ENCODE measurements around the gene KREMEN2.

KREMEN2 gene

DNA sequence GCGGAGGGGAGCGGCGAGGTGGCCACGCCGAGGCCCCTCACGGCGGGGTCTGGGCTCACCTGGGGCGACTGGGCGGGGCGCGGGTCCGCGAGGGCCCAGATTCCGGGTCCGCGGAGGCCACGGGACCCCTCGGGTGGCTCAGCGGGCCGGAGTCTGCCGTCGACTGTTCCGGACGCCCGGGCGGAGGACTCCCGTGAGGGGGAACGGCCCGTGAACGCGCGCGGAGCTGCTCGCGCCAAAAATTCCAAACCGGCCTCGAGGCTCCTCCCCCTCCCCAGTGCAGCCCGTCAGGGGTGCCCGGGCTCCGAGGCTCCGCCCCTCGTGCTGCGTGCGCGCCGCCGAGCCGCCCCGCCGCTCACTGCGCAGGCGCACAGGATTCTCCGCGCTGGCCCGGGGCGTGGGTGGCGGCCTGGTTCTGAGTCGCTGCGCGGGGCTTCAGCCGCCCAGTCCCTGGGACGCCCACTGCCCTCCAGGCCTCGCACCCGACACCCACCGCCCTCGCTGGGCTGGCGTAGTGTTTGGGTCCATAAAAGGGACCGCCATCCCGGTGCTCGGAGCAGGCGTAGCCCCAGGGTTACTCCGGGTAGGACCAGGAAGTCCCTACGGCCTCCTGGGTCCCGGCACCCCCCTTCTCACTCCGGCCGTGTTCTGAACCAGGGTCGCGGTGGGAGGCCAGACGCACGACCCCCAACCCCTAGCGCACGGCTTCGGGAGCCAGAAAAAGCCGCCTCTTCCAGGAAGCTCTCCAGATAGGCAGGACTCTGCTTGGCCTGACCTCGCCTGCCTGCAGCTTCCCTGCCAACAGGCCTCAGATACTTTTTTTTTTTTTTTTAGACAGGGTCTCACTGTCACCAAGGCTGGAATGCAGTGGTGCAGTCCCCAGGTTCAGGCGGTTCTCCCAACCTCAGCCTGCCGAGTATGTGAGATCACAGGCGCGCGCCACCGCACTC lies 16.4 kb downstream of the KREMEN2 start, which contains the start of gene PKMYT1:
TSS of gene PKMYT1 (minus strand) at position 220 of the 950 bp plus-strand sequence. CDS start 789 bp downstream, outside the sequence.
- peak; percentile 93 for DNase-seq

DNA sequence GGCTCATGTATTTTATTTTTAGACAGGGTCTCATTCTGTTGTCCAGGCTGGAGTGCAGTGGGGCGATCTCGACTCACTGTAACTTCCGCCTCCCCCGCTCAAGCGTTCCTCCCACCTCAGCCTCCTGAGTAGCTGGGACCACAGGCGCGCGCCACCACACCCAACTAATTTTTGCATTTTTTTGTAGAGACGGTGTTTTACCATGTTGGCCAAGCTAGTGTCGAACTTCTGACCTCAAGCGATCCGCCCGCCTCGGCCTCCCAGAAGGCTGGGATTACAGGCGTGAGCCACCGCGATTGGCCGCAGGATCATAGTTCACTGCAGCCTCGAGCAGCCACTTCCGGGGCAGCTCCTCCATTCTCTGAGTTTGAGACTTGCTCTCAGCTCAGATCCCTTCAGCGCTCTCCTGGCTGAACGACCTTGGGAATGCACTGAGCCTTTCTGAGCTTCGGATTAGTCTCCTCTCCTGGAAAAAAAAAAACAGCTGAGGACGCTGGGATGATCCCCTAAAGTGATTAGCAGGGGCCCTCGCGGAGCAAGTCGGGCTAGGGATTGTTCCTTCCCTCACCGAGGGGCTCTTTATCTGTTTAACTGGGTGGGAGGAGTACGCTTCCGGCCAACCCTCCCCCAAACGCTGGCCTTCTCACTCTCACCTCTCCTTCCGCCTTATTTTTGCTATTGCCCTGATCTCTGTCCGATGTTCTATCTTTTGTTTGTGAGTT lies 17.3 kb downstream of the KREMEN2 start:
- no peak for DNase-seq

DNA sequence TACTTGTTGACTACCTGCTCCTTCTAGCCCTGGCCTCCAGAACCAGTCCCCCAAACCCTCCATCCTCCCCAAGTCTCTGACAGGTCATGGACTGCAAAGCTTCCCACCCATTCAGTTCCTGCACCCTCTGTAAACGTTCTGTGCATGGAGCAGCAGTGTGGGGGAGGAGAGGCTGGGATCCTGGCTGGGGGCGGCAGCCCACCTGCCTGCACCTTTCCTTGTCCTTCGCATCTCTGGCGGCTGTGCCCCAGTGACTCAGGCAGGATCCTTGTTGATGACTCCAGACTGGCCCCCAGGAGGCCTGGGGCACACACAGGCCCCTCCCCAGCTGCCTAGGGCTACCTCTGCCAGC lies 17.8 kb downstream of the KREMEN2 start:
- DNase-seq = no peak

DNA sequence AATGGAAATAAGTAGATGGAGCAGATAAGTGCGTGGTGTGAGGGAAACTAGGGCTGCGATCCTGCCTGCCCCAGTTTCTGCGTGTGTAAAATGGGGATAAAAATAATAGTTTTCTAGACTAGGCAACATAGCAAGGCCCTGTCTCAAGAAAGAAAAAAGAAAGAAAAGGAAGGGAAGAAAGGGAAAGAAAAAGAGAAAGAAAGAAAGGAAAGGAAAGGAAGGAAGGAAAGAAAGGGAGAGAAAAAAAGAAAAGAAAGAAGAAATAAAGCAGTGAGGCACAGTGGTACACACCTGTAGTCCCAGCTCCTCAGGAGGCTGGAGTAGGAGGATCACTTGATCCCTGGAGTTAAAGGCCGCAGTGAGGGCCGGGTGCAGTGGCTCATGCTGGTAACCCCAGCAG lies 18.3 kb downstream of the KREMEN2 start:
- no peak for DNase-seq

DNA sequence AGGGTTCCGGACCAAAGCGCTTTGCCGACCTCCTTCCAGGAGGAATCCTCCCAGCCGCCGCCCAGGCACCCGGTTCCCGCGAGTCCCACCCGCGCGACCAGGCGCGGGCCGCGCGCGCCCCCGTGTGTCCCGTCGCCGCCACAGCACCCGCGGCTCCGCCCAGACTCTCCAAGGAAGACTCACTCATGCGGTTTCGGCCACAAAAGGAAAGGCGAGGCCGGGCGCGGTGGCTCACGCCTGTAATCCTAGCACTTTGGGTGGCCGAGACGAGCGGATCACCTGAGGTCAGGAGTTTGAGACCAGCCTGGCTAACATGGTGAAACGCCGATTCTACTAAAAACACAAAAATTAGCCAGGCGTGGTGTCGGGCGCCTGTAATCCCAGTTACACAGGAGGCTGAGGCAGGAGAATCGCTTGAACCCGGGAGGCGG lies 19.6 kb downstream of the KREMEN2 start:
- peak; percentile 62 for DNase-seq

DNA sequence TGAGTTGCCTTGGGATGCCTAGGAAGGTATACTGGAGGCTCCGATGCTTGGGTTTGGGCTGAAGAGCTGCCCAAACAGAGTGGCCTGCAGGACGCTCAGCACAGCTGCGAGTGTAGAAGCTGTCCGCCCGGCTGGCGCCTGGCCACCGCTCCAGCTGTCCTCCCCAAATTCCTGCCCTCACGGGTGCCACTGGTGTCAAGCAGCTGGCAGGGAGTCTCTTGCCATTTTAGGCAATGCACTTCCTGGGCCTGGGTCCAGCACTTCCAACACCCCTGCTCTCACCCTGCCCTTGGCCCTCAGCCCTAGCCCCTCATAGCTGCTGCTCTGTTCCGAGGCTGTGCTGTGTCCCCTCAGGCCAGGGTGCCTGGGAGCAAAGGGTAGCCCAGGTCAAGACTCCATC lies 21.4 kb downstream of the KREMEN2 start:
- DNase-seq = no peak

DNA sequence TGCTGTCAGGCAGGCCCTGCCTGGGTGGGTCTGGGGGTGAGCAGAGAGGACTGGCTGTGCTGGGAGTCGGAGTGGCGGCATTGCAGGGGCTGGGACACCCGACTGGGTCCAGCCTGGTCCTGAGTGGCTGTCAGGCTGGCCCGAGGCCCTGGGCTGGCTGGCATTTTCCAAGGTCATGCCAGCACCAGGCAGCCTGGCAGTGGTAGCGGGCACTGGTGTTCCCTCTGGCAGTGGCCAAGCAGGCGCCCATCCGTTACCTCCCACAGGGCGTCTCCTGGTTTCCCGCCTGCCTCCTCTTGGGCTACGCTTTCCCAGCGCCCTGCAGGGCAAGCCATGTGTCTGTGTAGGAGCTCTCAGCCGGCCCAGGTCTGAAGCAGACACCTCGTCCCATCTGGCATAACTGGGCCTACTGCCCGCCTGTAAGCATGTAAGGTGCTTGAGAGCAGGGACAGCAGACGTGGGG lies 21.8 kb downstream of the KREMEN2 start:
- no peak for DNase-seq

DNA sequence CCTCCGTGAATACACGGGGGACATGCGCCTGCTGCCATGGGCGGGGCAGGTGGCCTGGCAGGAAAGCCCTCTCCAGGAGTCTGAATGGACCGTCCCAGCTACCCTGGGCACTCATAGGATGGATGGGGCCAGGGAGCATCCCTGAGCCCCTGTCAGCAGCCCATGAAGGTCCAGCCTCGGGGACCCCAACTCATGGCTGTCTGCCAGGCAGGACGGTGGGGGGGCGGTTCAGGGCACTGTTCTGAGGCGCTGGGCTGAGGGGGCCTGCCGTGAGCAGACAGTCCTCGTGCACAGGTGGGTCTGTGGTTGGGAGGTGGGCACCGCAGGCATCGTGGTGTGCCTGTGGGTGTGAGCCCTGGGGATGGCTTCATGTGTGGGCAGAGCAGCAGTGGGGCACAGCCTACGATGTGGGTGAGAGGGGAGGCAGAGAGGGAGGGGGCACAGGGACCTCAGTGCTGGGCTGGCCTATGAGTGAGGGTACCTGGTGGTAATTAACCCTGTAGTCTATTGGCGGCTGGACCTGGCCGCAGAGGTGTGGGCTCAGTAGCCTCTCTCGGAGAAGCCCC lies 22.6 kb downstream of the KREMEN2 start:
- no peak for DNase-seq

DNA sequence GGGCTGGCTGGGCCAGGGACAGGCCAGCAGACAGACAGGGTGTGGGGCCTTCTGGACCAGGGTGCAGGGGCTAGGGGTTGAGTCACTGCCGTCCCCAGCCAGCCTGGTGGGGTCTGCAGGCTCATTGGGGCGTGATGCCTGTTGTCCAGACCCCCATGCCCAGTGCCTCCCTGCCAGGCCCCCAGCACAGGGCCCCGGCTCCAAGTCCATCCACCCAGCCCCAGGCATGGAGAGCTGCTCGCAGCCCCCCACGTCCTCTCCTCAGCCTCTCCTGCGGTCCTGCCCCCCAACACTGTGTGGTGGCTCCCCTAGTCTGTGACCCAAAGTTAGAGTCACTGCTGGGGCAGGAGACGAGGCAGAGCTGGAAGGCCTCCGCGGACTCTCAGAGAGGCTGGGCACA lies 23.2 kb downstream of the KREMEN2 start:
- DNase-seq = no peak

DNA sequence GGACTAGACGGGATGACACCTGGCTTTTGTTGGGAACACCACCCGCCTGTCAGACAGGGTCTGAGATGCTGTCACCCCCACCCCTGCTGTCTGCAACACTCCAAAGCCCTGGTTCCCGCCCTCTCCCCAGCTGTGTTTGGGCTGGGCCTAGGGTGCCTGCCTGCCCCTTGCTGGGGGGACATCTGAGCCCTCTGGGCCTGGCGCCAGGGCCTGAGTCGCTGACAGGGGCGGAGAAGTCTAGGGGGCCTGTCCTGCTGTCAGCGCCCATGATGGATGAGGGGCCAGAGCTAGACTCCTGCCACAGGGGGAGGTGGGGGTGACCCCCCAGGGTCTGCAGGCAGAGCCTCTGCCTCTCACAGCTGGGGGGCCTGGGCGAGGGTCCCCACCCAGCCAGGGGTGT lies 23.8 kb downstream of the KREMEN2 start:
- DNase-seq = no peak

DNA sequence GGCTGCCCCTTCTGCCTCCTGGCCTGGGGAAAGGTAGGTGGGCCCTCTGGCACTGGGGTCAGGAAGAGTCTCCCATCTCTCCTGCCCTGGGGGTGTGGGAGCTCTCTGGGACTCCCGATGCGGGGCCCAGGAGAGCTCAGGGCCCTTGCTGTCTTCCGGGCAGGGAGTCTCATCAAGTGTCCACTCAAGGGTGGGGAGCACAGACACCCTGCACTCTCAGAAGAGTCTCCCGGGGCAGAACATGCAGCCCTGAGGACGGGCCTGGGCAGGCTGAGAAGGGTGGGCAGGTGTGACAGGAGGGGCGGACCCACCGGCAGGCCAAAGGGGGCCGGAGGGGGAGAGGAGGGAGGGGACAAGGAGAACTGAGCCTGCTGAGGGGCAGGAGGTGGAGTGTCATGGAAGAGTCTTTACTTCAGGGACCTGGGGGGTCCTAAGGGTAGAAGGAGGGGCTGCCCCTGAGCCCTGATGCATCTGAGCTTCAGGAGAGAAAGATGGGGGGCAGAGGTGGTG lies 24.6 kb downstream of the KREMEN2 start:
- DNase-seq = no peak

DNA sequence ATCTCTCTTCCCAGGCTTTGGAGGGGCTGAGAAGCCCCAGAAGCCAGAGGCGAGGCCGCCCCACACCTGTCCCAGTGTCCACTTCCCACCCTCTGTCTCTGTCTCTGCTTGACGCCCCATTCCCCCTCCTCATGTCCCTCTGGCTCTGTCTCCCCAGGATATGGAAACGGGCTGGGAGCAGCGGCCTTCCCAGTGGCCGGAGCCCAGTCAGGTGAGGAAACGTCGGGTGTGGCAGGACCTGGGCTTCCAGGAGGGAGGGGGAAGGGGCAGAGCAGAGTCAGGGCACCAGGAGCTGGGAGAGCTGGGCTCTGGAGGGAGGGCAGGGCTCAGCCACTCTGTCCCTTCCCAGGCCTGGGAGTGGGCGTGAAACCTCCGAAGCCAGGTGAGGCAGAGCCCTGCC lies 26.8 kb downstream of the KREMEN2 start:
- no peak for DNase-seq

DNA sequence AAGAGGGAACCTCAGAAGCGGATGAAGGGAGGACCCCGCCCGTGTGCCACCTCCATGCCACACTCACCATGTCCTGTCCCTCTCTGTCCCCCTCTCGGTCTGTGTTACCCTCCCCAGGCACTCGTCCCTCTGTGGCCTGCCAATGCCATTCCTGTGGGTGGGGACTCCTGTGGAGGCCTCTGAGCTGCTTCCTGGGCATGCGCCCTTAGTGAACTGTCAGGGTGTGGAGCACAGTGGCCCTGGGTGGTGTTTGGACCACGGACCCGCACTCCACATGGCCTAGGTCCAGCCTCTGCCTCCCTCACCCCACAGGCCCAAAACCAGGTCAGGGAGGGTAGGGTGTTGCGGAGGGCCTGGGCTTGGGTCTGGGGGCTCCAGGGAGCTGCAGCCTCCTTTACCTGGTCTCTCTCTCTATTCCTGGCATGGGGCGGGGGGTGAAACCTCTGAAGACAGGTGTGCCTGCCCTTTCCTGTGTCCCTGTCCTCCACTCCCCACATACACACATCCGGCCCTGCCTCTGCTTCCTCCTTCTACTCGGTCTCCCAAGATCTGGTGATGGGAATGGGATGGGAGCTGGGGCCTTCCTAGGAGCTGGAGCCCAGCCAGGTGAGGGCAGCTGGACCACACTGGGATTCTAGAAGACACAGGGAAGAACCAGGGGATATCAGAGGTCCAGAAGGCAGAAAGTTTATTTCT lies 27.6 kb downstream of the KREMEN2 start:
- no peak for DNase-seq

DNA sequence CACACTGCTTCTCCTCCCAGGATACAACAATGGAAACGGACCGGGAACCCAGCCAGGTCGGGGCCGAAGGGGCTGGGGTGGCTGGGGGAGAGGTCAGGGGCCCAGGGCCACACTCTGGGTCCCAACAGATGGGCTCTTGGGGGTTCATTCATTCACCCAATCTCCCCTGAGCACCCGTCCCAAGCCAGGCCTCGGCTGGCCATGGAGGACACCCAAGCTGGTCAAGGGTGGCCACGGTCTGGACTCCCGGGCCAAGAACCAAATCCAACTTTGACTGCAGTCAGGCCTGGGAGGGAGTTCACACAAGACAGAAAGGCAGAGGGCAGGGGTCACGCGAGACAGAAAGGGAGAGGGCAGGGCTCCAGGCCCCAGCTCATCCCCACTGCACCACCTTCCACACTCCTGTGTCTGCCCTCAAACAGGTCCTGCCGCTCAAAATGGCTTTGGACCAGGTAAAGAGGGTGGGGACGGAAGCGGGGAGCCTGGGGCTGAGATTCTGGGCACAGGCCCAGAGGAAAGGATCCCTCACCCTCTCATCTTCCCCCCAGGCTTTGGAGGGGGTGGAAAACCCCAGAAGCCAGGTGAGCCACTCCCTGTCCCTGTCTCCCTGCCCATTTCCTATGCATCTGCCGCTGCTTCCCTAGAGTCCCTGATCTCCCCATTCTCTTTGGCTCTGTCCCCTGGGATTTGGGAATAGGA lies 28.5 kb downstream of the KREMEN2 start:
- DNase-seq = no peak

DNA sequence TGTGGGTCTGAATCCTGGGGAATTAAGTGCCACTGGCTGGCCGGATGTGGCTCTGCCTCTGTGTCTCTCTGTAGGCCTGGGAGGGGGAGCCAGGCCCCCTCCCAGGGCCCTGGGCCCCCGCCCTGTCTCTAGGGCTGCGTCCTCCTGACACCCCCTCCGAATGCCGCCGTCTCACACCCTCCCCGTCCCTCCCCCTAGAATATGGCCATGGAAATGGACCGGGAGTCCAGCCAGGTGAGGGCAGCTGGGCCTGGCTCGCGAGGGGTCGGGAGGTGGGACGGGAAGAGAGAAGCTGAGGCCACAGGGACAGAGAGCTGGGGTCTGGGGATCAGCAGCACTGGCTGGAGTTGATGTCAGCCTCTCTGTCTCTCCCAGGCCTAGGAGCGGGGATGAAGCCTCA lies 32.2 kb downstream of the KREMEN2 start:
- no peak for DNase-seq

DNA sequence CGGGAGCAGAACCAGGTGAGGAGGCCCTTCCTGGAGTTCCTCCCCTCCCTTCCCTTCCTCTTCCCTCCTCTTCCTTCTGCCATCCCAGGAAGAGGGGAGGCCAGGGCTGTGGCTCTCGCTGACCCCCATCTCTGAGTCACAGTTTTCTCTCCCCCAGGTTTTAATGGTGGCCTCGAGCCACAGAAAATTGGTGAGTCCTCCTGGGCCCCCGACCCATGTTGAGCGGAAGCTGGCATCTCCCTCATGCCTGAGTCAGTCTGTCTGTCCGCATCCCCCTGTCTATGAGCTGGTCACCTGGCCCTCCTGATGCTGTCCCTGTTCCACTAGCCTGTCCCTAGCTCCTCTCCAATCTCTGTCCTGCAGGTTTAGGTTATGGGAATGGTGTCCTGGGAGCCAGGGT lies 35.9 kb downstream of the KREMEN2 start:
- no peak for DNase-seq

DNA sequence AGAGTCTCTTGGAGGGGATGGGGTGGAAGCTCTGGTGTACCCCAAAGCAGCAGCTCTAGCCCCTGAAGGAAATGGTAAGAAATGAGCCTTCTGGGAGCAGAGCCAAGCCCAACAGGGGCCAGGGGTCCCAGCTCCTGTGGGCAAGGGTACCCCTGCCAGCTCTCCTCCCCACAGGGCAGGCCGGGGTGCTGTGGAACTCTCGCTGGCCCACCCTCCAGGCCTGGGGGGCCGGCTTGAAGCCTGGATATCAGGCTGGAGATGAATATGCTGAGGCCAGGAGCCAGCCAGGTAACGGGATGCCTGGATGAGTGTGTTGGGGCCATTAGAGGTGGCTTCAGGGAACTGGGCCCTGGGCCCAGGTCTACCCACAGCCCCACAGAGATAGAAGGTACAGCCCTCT lies 36.5 kb downstream of the KREMEN2 start:
- DNase-seq = no peak

DNA sequence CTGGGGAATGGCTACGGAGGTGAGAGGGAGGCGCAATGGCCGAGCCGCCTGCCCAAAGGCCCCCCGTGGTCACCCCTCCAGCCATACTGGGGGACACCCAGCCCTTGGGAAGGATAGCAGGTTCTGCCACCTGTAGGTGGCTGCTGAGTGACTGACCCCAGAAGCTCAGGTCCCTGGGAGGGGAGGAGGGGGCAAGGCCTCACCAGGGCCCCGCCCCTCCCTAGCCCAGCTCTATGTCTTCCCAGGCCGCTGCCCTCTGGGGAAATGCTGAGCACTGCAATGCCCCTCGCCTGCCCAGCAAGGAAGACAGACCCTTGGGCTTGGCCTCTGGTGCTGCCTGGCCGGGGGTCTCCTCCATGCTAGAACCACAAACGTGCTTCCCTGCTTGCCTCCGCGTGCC lies 37.2 kb downstream of the KREMEN2 start:
- DNase-seq = no peak

DNA sequence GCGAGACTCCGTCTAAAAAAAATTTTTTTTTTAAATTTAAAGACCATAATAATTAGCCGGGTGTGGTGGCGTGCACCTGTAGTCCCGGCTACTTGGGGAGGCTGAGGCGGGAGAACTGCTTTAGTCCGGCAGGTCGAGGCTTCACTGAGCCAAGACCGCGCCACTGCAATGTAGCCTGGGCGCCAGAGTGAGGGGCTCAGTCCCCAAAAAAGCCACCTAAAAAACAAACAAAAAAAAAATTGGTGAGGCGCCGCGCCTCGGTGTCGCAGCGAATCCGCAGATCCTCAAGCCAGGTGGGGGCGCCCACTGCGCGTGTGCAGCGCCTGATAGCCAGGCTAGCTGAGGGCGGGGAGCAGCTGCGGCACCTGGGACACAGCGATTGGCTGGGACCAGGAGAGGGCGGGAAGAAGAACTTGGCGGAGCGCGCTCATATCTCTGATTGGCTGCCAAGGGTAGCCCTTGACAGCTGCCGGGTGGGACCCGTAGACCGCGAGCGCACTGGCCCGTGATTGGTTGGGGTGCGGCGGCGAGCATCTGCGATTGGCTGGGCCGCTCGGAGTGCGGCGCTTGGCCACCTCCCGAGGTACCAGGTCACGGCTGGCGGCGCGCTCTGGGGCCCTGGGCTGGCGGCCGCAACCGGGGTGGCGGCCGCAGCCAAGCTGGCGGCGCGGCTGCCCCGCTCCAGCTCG lies 39.7 kb downstream of the KREMEN2 start:
- DNase-seq = peak; percentile 90

DNA sequence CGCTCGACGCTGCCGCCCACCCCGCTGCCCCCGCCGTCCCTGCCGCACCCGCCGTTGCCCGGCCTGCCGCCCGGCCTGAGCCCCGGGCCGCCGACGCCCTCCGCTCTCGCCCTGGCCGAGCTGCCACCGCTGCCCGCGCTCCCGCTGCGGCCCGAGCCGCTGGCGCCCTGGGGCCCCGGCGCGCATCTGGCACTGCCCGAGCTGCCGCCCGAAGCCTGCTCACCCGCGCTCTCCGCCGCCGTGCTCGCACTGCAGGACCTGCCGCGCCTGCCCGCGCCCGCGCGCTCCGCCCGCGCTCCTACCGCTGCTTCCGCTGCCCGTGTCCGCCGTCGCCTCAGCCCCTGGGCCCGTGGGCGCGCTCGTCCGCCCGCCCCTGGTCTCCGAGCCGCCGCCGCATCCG lies 40.2 kb downstream of the KREMEN2 start:
- DNase-seq = no peak

DNA sequence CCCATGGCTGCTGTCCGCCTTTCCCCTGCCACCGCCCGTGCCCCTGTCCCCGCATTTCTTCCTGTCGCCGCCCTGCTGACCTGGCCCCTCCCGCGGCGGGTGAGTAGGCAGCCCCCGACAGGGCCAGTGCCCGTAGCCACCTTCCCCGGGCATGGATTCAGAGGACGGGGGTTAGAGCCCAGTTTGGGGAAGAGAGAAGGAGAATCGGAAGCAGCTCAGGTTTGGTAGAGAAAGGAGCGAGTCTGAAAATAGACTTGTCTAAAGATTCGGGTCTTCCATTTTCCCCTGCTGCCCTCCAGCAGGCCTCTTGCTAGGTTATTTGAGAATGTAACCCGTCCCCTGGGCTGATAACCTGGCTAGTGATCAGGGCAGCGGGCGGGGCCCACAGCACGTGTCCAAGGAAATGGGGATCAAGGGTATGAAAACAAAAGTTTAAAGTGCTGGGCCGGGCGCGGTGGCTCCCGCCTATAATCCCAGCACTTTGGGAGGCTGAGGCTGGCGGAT lies 40.8 kb downstream of the KREMEN2 start:
- no peak for DNase-seq

Measured in T-helper 9 cell (primary cell).